Activated T-helper 1 cell treated with anti-CD3 and anti-CD28 coated beads, Interleukin-2, amount 50 U/mL, for 16 hours (primary cell): ENCODE results near the gene AS3MT.
"Not testable (repeated sequence)": the region's sequence is repeated elsewhere in the genome, so short reads cannot be mapped to it uniquely, and the experiment has no call there.

ENCODE experiments used
- DNase-seq, 2 donors: peaks; one replicate each; pipeline ENCODE4 v3.0.0-alpha.2; 2020; ENCODE audit warnings: low read depth in 1 of 2, low spot score in 1 of 2

Gene AS3MT

DNA sequence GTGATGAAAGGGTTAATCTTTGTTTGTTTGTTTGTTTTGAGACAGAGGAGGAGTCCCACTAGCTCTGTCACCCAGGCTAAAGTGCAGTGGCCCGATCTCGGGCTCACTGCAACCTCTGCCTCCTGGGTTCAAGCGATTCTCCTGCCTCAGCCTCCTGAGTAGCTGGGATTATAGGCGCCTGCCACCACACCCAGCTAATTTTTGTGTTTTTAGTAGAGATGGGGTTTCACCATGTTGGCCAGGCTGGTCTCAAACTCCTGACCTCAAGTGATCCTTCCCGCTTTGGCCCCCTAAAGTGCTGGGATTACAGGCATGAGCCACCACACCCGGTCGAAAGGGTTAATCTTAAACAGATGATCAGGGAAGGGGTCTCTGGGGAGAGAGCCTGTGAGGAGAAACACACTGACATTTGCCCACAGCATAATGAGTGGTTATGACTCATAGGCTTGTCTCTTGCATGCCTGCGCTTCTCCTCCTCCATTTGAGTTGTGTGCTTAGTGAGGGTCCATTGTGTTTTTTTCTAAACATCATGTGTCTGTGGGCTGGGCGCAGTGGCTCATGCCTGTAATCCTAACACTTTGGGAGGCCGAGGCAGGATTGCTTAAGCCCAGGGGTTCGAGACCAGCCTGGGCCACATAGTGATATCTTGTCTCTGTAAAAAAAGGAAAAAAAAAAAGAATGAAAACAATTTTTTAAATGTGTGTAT, 13.4 kb upstream of the AS3MT start:
- not testable (repeated sequence) for DNase-seq

DNA sequence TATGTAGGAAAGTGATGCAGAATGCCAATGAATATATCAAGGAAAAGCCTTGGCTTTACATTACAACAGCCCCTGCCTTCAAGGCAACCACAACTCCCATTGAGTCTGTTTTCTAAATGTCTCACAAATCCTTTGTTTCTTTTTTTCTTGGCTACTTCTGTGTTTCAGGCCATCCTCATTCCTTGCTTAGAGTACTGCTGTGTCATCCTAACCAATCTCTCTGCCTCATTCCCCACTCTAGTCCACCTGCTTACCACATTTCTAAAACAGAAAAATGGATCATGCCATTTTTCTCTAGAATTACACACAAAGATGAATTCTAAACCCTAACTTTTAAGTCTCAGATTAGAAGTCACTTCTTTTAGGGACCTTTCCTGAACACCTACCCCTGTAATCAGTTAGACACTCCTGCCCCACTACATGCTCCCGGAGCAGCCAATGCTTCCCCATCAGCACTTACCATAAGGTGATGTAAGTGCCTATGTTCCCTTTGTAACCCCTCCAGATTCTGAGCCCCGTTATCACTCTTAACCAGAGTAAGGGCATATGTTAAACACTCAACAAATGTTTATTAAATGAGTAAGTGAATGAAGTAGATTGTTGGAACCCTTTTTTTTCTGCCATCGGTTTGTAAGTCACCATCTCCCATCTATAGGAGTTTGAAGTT, 12.4 kb upstream of the AS3MT start:
- DNase-seq: no peak

DNA sequence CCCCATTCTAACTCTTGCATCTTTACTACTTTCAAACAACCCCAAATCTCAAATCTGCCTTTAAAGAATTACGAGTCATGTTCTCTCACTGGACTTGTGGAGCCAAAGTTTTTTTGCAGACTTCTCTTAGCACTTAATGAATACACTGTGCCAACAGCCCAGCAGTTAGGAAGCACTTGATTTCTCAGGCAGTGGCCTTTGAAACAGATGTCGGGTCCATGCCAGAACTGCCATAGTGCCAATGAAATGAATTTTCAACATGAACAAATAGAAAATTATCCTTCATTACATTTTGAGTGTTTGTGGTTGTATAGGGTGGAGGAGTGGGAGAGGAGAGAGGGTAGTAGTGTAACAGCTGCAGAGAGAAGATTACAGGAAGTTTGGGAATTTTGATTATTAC, 9.4 kb upstream of the AS3MT start:
- no peak for DNase-seq

DNA sequence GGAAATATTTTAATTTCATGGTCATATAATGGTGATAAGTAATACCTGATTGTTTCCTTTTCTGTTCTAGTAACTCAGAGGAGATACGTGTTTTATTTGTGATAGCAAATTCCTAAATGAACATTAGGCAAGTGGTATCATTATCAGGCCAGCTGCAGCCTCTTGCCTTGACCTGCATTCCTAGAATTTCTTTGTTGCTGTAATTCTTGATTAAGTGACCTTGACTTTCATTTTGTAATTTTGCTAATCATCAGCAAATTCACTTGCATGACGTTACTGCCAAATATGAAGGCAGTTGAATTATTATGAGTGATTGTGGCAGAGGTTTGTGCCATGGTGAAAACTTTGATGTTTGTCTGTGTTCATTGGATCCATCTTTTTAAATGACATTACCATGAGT, 5.6 kb upstream of the AS3MT start:
- DNase-seq: no peak

DNA sequence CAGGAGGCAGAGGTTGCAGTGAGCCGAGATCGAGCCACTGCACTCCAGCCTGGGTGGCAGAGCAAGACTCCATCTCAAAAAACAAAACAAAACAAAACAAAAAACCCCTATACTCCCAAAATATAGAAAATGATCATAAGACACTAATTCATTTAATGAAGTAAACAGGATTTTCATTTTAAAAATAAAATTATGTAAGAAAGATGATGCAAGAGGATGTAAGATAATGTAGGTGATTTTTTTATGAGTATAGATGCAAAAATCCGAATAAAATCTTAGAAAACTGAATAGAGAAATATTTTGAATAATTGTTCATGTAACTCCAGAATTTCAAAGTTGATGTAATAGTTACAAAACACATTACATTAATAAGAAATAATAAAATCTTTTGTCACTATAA, 3.6 kb upstream of the AS3MT start:
- DNase-seq: no peak

DNA sequence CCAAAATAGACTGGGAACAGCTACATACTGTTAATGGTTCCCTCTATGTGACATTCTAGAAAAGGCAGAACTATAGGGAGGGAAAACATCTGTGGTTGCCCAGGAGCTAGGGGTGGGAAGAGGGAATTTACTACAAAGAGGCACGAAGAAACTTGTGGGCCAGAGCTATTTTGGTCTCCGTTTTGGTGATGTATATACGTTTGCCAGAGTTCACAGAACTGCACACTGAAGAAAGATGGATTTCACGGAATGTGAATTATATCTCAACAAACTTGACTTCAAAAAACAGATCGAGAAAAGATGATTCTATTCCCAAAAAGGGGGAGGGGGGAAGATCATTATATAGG, 386 bp upstream of the AS3MT start:
- no peak for DNase-seq

DNA sequence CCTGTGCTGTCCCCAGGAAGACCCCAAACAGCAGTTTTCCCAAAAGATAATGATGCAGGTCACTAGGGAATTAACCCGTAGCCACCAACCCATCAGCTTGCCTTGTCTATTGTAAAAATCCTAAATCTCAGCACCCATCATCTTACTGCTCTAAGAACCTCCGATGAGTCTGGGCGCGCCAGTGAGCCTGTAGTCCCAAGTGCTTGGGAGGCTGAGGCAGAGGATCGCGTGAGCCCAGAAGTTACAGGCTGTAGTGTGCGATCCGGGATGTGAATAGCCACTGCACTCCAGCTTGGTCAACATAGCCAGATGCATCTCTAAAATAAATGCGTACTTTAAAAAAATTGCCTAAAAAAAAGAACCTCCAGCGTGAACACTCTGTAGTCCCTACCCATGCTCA, 951 bp downstream of the AS3MT start:
- DNase-seq: no peak

DNA sequence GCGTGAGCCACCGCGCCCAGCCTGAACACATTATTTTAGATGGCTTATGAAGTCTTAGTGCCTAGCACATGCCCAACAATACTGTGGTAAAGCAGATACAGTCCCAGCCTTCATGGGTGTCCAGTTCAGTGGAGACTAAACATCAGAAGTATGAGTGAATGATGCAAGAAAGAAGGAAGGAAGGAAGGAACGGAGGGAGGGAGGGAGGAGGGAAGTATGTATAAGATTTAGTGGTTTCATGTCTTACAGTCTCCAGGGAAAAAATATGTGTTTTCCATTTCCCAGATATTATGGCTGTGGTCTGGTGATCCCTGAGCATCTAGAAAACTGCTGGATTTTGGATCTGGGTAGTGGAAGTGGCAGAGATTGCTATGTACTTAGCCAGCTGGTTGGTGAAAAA, 2.9 kb downstream of the AS3MT start:
- no peak for DNase-seq

DNA sequence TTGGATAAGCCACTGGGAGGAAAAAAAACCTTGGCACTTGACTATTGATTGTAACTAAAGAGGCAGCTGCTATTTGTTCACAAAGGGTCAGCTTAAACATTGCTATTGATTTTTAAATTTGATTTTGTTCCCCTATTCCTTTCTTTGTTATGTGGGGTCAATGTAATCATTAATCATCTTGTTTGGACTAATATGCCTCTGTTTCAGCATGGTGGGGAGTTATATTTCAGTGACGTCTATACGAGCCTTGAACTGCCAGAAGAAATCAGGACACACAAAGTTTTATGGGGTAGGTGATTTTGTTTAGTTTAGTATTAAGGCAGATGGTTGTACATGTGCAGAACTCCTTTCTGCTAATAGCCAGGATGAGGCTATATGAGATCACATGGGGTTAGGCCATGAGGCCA, 7.5 kb downstream of the AS3MT start:
- DNase-seq: no peak

DNA sequence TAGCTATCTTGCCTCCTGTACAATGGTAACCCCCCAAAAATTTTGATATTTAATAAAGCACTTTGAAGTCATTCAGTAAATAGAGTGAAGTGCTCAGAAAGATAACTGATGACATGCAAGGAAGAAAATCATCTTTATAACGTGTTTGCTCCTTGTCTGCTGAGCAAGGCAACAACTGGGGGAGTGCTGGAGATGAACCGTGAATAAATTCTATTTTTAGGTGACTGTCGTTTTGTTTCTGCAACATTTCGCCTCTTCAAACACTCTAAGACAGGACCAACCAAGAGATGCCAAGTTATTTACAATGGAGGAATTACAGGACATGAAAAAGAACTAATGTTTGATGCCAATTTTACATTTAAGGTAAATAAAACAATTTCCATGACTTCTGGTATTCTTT, 9.4 kb downstream of the AS3MT start:
- DNase-seq: no peak

DNA sequence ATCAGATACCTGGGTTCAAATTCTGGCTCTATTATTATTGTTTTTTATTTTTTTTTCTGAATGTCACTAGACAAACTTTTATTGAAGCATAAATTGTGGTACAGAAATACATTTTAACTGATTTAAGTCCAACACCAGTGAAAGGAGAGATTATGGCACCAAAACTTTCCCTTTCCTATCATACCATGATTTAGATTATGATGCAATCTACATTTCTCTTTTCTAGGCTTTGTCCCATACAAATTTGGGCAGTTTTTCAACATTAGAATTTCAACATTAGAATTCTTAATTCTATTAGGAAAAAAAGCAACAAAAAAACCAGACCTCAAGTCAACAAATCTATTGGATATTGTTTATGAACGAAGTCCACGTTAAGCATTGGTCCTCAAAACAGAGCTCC, 11.0 kb downstream of the AS3MT start:
- DNase-seq: no peak

DNA sequence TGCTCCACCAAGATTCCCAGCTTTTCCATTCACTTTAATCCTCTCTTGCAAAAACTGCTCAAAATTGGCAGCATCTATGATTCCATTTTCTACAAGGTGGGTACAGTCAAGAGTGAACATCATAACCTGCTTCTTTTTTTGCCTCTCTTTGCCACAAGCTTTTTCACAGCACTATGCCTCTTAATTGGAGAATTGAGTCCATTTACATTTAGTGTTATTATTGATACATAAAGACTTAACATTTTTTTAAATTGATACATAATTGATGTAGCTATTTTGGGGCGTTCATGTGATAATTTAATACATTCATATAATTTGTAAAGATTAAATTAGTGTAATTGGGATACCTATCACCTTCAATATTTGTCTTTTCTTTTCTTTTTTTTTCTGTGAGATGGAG, 18.8 kb downstream of the AS3MT start:
- DNase-seq: no peak

DNA sequence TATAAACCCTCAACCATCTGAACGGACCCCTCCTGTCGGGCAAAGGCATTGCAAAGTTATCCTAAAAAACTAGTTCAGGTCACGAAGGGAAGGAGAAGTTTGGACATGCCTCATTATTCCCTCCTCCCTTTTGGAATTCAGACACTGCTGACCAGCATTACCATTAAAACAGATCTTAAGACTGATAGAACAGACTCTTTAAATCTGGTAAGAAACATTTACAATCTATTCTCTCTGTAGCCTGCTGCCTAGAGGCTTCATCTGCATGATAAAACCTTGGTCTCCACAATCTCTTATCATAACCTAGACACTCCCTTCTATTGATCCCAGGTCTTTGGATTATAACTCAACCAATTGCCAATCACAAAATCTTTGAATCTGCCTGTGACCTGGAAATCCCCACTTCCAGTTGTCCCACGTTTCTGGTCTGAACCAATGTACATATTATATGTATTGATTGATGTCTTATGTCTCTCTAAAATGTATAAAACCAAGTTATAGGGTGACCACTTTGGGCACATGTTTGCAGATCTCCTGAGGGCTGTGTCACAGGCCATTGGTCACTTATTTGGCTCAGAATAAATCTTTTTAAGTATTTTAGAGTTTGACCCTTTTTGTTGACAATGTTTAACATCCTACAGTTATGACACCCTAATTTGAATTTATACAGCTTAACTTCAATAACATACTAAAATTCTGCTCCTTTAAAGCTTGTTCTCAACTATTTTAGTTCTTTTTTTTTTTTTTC, 25.4 kb downstream of the AS3MT start:
- no peak for DNase-seq

DNA sequence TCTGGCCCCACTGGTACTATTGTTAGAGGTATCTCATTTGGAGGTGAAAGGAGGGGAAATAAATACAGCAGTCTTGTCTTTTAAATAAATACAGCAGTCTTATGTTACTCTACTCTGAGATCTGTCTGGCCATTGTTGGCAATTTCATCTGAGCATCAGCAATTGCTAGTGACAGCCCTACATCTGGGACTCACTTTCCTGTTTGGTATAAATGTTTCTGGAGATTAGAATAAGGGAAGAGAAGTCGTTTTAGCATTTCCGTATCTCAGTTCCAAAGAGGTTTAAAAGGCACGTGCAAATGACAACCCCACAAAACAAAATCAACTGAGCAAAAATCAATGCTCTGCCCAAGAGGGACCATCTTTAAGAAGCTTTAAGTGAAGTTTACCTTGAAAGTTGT, 30.7 kb downstream of the AS3MT start:
- DNase-seq: no peak

DNA sequence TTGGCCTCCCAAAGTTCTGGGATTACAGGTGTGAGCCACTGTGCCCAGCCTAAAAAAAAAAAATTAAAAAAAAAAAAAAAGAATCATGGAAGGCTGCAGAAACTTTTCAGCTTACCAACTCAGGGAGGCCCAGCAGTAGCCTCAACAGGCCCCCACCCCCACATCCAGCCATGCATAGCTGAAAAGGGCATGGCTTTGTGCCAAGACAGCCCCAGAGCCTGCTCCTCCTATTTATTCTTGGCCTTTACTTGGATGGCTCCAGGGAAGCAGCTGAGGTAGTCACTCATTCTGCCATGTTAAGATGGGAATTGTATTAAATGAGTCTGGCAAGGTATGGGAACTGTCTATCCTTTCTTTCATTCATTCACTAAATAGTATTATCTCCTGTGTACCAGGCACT, 35.1 kb downstream of the AS3MT start:
- DNase-seq: no peak

DNA sequence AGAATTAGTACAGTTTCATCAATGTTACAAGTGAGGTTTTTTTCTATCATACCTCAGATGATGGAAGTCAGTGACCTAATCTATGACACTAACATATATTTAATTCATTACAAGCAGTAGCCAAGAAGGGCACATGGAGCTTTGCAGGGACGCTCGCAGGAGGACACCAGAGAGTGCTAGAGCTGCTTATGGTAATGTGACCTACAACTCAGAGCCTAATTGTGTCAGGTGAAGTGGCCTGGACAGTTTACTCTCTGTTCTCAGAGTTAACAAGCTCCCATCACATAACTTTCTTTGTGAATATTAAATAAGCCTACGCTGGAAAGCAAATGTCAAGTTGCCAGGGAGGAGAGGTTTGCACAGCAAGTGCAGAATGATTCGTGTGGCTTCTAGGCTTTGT, 37.2 kb downstream of the AS3MT start:
- no peak for DNase-seq

DNA sequence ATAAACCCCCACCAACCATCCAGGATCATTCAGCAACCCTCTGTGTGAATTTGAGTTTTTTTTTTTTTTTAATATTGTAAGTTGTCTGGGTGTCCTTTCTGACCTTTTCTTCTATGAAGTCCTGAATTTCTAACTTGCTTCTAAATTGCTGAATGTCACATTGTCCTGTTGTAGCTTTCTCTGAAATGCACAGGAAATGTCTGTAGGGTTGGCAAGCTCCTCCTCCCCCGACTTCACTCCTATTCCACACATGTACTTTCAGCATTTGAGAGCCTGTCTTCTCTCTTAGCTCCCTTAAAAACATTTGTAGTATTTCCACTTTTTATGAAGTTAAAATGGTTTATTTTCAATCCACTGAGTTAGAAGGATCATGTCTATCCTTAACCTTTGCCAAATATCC, 45.5 kb downstream of the AS3MT start:
- DNase-seq: no peak

DNA sequence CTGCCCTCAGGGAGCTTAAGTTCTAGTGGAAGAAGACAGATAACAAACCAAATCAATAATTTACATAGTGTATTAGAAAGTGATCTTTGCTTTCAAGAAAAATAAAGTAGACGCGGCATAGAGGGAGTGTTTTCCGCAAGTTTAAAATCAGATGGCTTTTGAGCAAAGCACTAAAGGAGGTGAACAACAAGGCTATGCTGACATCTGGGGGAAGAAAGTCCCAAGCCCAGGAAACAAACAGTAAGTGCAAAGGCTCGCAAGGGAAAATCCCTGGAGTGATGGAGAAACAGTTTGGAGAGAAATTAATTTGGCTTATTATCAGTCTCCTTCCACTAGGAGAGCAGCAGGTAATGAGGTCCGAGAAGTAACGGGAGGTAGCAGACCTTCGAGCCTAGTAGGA, 46.9 kb downstream of the AS3MT start:
- no peak for DNase-seq

DNA sequence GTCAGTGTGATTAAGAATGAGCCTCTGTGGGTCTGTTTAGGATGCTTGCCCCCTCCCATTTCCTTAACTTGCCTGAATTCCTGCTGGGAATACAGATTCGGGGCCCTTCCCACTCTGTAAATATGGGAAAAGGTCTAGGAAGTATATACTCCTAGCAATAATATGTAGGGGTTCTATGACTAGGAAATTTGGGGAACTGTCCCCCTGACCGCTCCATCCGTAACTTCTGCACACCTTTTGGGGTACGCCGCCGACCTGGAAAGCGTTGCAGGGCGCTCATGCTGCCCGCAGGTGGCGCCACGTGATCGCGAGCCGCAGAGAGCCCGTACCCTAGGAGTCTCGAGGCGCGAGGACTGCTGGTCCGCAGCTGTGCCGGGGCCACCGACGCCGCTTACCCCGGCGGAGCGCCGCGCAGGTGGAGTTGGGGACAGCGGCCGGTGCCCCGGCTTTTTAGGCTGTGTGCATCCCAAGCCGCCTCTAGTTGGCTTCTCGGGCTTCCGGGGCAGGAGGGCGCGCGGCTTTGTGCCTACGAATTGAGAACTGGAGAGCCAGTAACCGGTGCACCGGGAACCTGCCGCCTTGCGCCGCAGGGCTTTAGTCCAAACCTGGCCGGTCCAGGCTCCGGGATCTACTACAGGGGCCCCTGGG, 48.2 kb downstream of the AS3MT start:
- peak; percentile 68 to 73 for DNase-seq

DNA sequence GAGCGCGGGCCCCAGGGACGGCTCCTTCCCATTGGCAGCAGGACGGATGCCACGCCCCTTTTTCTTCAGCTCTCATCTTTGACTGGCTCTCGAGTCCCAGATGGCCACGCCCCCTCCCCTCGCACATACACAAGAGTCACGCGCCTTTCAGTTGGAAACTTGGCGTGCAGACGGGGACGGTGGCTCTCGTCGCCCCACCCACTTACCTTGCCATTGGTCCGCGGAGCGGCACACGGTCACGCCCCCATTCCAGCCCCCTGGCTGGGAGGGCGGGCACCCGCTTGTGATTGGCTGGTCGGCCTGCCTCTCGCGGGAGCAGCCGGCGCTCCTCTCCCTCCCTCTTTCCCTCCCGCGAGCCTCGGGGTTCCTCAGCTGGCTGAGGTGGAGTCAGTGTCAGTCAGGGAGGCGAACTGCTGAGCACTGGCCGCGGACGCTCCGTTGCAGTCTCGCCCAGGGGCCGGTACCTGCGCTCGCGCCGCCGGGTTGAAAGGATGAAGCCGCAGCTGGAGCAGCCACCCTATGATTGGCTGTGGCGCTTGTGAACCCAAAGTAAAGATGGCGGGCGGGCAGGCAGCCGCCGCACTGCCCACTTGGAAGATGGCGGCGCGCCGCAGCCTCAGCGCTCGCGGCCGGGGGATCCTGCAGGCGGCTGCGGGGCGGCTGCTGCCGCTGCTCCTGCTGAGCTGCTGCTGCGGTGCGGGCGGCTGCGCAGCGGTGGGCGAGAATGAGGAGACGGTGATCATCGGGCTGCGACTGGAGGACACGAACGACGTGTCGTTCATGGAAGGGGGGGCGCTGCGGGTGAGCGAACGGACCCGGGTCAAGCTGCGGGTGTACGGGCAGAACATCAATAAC, 48.9 kb downstream of the AS3MT start, which contains the start of gene CNNM2:
CNNM2 (plus strand) TSS at position 333 of the 855 bp plus-strand sequence; CDS start at position 520, 187 bp downstream.
- DNase-seq: peak; percentile 98 to 99

DNA sequence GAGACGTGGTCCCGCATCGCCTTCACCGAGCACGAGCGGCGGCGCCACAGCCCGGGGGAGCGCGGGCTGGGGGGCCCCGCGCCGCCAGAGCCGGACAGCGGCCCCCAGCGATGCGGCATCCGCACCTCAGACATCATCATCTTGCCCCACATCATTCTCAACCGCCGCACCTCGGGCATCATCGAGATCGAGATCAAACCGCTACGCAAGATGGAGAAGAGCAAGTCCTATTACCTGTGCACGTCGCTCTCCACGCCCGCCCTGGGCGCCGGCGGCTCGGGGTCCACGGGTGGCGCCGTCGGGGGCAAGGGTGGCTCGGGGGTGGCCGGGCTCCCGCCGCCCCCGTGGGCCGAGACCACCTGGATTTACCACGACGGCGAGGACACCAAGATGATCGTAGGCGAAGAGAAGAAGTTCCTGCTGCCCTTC, 49.6 kb downstream of the AS3MT start:
- DNase-seq: peak in 1 of 2 donors; percentile 11
